HG03103 (cell line): ENCODE results near the gene FOXQ1.

ENCODE experiments used
- ATAC-seq: cut with Tn5 transposase; IDR thresholded peaks from one replicate; pipeline ENCODE4 v1.9.1; 2021; ENCODE audit warnings: low read depth; ENCODE audit not compliant: unreplicated experiment

The FOXQ1 gene

GRCh38 chr6:1290086-1290485, 21.8 kb upstream of the FOXQ1 start:
- ATAC-seq, result no peak

- ATAC-seq, result no peak
Observed at GRCh38 chr6:1290805-1291204, 21.1 kb upstream of the FOXQ1 start.

GRCh38 chr6:1291381-1291780, 20.5 kb upstream of the FOXQ1 start:
- ATAC-seq, result no peak

GRCh38 chr6:1295420-1295819, 16.5 kb upstream of the FOXQ1 start:
- ATAC-seq, result no peak

- no peak for ATAC-seq
Observed at GRCh38 chr6:1296079-1296478, 15.8 kb upstream of the FOXQ1 start.

GRCh38 chr6:1296542-1296941, 15.4 kb upstream of the FOXQ1 start:
- no peak for ATAC-seq

- ATAC-seq, result no peak
Observed at GRCh38 chr6:1297746-1298145, 14.2 kb upstream of the FOXQ1 start.

GRCh38 chr6:1298768-1299167, 13.1 kb upstream of the FOXQ1 start:
- no peak for ATAC-seq

- no peak for ATAC-seq
Observed at GRCh38 chr6:1306133-1306532, 5.8 kb upstream of the FOXQ1 start.

- ATAC-seq, result no peak
Observed at GRCh38 chr6:1309366-1309765, 2.5 kb upstream of the FOXQ1 start.

GRCh38 chr6:1310628-1311399, 1.1 kb upstream of the FOXQ1 start:
- ATAC-seq, result no peak

- ATAC-seq, result no peak
Observed at GRCh38 chr6:1312203-1312472, 240 bp downstream of the FOXQ1 start.

- no peak for ATAC-seq
Observed at GRCh38 chr6:1312473-1313367, 822 bp downstream of the FOXQ1 start.

- ATAC-seq, result no peak
Observed at GRCh38 chr6:1313384-1313766, 1.5 kb downstream of the FOXQ1 start.

GRCh38 chr6:1313767-1314503, 2.0 kb downstream of the FOXQ1 start:
- ATAC-seq, result no peak

- ATAC-seq, result no peak
Observed at GRCh38 chr6:1314617-1315016, 2.7 kb downstream of the FOXQ1 start.

- ATAC-seq, result no peak
Observed at GRCh38 chr6:1315201-1315559, 3.3 kb downstream of the FOXQ1 start.

GRCh38 chr6:1315560-1316386, 3.9 kb downstream of the FOXQ1 start:
- no peak for ATAC-seq

GRCh38 chr6:1316489-1316971, 4.6 kb downstream of the FOXQ1 start:
- no peak for ATAC-seq

- no peak for ATAC-seq
Observed at GRCh38 chr6:1317302-1317815, 5.5 kb downstream of the FOXQ1 start.
